ENCODE results near the gene DENND4C. TPM values are rescaled to one million over a fixed set of nuclear protein-coding genes. Genes with fewer than 3 reads are reported as not detected.
A peak's percentile ranks its signal among the peaks of the same experiment; 100 is the strongest.
"Not testable (repeated sequence)": the region's sequence is repeated elsewhere in the genome, so short reads cannot be mapped to it uniquely, and the experiment has no call there.

DENND4C gene
- total and polyA plus RNA-seq, 8 donors = 44.8 to 59.3 (median 53.6) TPM

DNA sequence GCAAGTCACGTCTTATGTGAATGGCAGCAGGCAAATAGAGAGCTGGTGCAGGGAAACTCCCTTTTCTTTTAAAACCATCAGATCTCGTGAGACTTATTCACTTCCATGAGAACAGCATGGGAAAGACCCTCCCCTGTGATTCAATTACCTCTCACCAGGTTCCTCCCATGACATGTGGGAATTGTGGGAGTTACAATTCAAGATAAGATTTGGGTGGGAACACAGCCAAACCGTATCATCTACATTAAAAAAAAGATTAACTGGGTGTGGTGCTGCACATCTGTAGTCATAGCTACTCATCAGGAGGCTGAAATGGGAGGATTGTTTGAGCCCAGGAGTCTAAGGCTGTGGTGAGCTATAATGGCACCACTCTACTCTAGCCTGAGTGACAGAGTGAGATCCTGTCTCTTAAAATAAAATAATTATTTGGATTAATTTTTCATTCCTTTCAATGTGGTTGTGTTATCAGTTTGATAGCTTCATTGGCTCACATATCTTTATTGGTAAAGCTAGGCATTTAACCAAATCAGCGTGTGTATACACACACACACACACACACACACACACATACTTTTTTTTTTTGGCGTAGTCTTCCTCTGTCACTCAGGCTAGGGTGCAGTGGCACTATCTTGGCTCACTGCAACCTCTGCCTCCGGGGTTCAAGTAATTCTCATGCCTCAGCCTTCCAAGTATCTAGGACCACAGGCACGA is 21.8 kb downstream of the DENND4C start:
- H3K4me1 ChIP-seq = peaks cover 0 to 12% of the 10 kb centered on the region in 2 donors
- DNase-seq (no peak), ATAC-seq (no peak)
- no peaks in the 10 kb centered on the region for H3K9me3 ChIP-seq
- no peaks in the 10 kb centered on the region for H3K36me3 ChIP-seq
- TF ChIP-seq CTCF (IDR thresholded peaks at IDR 0.05) = no peak
- H3K27ac ChIP-seq = no peak overlapping the region
- H3K27me3 ChIP-seq = no peaks in the 10 kb centered on the region
- no peak overlapping the region for H3K4me3 ChIP-seq
- intact Hi-C loops (cut with DNase I) = no loop called here

- no peak for ATAC-seq
- H3K27me3 ChIP-seq = no peaks in the 10 kb centered on the region
- H3K4me3 ChIP-seq = no peak overlapping the region
- H3K4me1 ChIP-seq = peaks cover 0 to 6% of the 10 kb centered on the region in 2 donors
- intact Hi-C loops (cut with DNase I) = no loop called here
- no peaks in the 10 kb centered on the region for H3K36me3 ChIP-seq
- no peaks in the 10 kb centered on the region for H3K9me3 ChIP-seq
- H3K27ac ChIP-seq = no peak overlapping the region
- TF ChIP-seq CTCF (IDR thresholded peaks at IDR 0.05) = no peak
- DNase-seq = no peak
These were observed 22.4 kb downstream of the DENND4C start for GRCh38 chr9:19252885-19253219.

DNA sequence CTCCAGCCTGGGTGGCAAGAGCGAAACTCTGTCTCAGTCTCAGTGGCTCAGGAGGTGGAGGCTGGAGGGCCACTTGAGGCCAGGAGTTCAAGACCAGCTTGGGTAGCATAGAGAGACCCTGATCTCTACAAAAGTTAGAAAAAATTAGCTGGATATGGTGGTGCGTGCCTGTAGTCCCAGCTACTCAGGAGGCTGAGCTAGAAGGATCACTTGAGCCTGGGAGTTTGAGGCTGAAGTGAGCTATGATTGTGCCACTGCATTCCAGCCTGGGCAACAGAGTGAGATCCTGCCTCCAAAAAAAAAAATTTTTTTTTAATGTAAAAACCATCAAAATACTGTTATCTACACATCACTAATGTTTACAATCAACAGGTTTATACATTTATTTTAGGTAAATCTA is 24.6 kb downstream of the DENND4C start:
- Histone ChIP-seq H3K36me3 (no peaks in the 10 kb centered on the region), H3K4me3 (no peak overlapping the region), H3K4me1 (peaks cover 0 to 5% of the 10 kb centered on the region in 2 donors), H3K9me3 (no peaks in the 10 kb centered on the region), H3K27me3 (no peaks in the 10 kb centered on the region), H3K27ac (no peak overlapping the region)
- ATAC-seq = no peak
- intact Hi-C loops (cut with DNase I) = no loop called here
- DNase-seq = no peak
- no peak for TF ChIP-seq CTCF (IDR thresholded peaks at IDR 0.05)

DNA sequence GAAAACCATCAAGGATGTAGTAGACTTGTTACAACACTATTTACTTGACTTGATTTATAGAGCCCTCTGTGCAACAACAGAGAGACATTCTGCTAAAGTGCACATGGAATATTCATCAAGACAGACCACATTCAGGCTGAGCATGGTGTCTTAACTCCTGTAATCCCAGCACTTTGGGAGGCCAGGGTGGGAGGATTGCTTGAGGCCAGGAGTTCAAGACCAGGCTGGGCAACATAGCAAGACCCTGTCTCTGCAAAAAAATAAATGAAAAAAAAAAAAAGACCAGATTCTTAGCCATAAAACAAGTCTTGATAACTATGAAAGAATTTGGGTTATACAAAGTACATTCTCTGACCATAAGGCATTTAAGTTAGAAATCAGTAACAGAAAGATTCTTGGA is 25.3 kb downstream of the DENND4C start:
- DNase-seq (no peak), ATAC-seq (no peak)
- intact Hi-C loops (cut with DNase I) = no loop called here
- H3K4me3 ChIP-seq = no peak overlapping the region
- no peaks in the 10 kb centered on the region for H3K36me3 ChIP-seq
- no peak for TF ChIP-seq CTCF (IDR thresholded peaks at IDR 0.05)
- no peaks in the 10 kb centered on the region for H3K27me3 ChIP-seq
- no peak overlapping the region for H3K27ac ChIP-seq
- H3K9me3 ChIP-seq = no peaks in the 10 kb centered on the region
- H3K4me1 ChIP-seq = peaks cover 0 to 5% of the 10 kb centered on the region in 2 donors

GRCh38 chr9:19259665-19260255 is 29.3 kb downstream of the DENND4C start:
- H3K9me3 ChIP-seq; H3K27ac ChIP-seq; H3K36me3 ChIP-seq; H3K4me1 ChIP-seq; H3K27me3 ChIP-seq; intact Hi-C loops (cut with DNase I); DNase-seq; H3K4me3 ChIP-seq: not testable (repeated sequence)
- ATAC-seq = peak; percentile 26

DNA sequence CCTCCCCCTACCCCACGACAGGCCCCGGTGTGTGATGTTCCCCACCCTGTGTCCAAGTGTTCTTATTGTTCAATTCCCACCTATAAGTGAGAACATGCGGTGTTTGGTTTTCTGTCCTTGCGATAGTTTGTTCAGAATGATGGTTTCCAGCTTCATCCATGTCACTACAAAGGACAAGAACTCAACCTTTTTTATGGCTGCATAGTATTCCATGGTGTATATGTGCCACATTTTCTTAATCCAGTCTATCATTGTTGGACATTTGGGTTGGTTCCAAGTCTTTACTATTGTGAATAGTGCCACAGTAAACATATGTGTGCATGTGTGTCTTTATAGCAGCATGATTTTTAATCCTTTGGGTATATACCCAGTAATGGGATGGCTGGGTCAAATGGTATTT is 35.1 kb downstream of the DENND4C start:
- H3K36me3 ChIP-seq; H3K27ac ChIP-seq; H3K9me3 ChIP-seq; intact Hi-C loops (cut with DNase I); H3K27me3 ChIP-seq; ATAC-seq; H3K4me1 ChIP-seq; DNase-seq; H3K4me3 ChIP-seq: not testable (repeated sequence)

- ATAC-seq; H3K4me1 ChIP-seq; H3K27ac ChIP-seq; intact Hi-C loops (cut with DNase I); H3K9me3 ChIP-seq; DNase-seq; H3K27me3 ChIP-seq; H3K36me3 ChIP-seq; H3K4me3 ChIP-seq: not testable (repeated sequence)
These were observed 36.4 kb downstream of the DENND4C start for GRCh38 chr9:19266778-19267384.
